ENCODE measurements around the gene RABL6.
A peak's percentile ranks its signal among the peaks of the same experiment; 100 is the strongest.

Gene RABL6

GRCh38 chr9:136850866-136851775, 43.4 kb downstream of the RABL6 start:
- peaks cover 0 to 27% of the 10 kb centered on the region in 2 experiments; a peak in 1 of 3 replicates for H3K36me3 ChIP-seq (ENCODE audit: control insufficient read depth in 2 of 2, insufficient read depth in 1 of 2, low read length in 2 of 2)
- 0 out of 2 replicates have a peak, but pooled peaks cover 4% of the 10 kb centered on the region for H3K4me1 ChIP-seq (ENCODE audit: control insufficient read depth, insufficient read depth, low read length)
- no peak for TF ChIP-seq PRDM10 (tag by site-specific recombination; IDR thresholded peaks at IDR 0.05)
- TF ChIP-seq ZNF560 (tag by site-specific recombination; IDR thresholded peaks at IDR 0.05; ENCODE audit: borderline replicate concordance): no peak
- TF ChIP-seq TCF7L2 (IDR thresholded peaks at IDR 0.05; ENCODE audit: borderline replicate concordance, low read depth, low read length): no peak
- TF ChIP-seq ZSCAN30 (tag by site-specific recombination; IDR thresholded peaks at IDR 0.05): no peak
- TF ChIP-seq ZBTB44 (tag by site-specific recombination; IDR thresholded peaks at IDR 0.05): no peak
- ChIA-PET POLR2A (interaction anchor here (1.2 to 1.9 kb wide), 2 partner anchors 10 to 13 kb away, joined by 3 to 9 read pairs; no protein-coding TSS in a partner anchor), CTCF (interaction anchor here (0.9 kb wide), 1 partner anchor 9 kb away, joined by 3 read pairs; the partner anchor contains the start of gene AJM1)
- H3K4me3 ChIP-seq (ENCODE audit: low read depth, low read length): no peak overlapping the region
- no peak overlapping the region for H3K27ac ChIP-seq (ENCODE audit: extremely low read depth, low read depth, low read length)
- H3K9me3 ChIP-seq (ENCODE audit: control insufficient read depth, insufficient read depth, low read depth, low read length): no peaks in the 10 kb centered on the region

GRCh38 chr9:136851941-136852663, 44.4 kb downstream of the RABL6 start, which contains the start of gene MAMDC4:
Gene MAMDC4 (plus strand): TSS chr9:136852346. CDS start chr9:136852417, 71 bp downstream.
- ChIA-PET POLR2A (interaction anchor here (1.2 to 1.9 kb wide), 2 partner anchors 9 to 12 kb away, joined by 3 to 9 read pairs; no protein-coding TSS in a partner anchor), CTCF (interaction anchor here (0.6 to 0.9 kb wide), 3 partner anchors 10 to 65 kb away, joined by 3 read pairs; partner anchors contain the start of gene AJM1)
- H3K27ac ChIP-seq (ENCODE audit: extremely low read depth, low read depth, low read length): no peak within 1 kb of the TSS
- H3K4me3 ChIP-seq (ENCODE audit: low read depth, low read length): no peak within 1 kb of the TSS
- H3K4me1 ChIP-seq (ENCODE audit: control insufficient read depth, insufficient read depth, low read length): 0 out of 2 replicates have a peak, but pooled peaks cover 4% of the 10 kb centered on the region
- TF ChIP-seq ZNF354C (tag by site-specific recombination; IDR thresholded peaks at IDR 0.05; ENCODE audit: borderline replicate concordance, low read depth): no peak
- 0 out of 2 replicates have a peak, but pooled peaks have one; percentile 10 for TF ChIP-seq KLF1 (tag by site-specific recombination; IDR thresholded peaks at IDR 0.05)
- peak; percentile 39; the same call in 1 of the 2 replicates for TF ChIP-seq WT1 (tag by site-specific recombination; IDR thresholded peaks at IDR 0.05)
- H3K36me3 ChIP-seq (ENCODE audit: control insufficient read depth in 2 of 2, insufficient read depth in 1 of 2, low read length in 2 of 2): peaks cover 0 to 29% of the 10 kb centered on the region in 2 experiments; a peak in 1 of 3 replicates
- H3K9me3 ChIP-seq (ENCODE audit: control insufficient read depth, insufficient read depth, low read depth, low read length): no peaks in the 10 kb centered on the region

- H3K9me3 ChIP-seq (ENCODE audit: control insufficient read depth, insufficient read depth, low read depth, low read length): no peaks in the 10 kb centered on the region
- ChIA-PET POLR2A (interaction anchor here (1.9 kb wide), 1 partner anchor 8 kb away, joined by 9 read pairs; no protein-coding TSS in a partner anchor), CTCF (interaction anchor here (0.6 to 1.0 kb wide), 3 partner anchors 11 to 66 kb away, joined by 3 read pairs; partner anchors contain the start of gene AJM1)
- peaks cover 0 to 29% of the 10 kb centered on the region in 2 experiments; a peak in 1 of 3 replicates for H3K36me3 ChIP-seq (ENCODE audit: control insufficient read depth in 2 of 2, insufficient read depth in 1 of 2, low read length in 2 of 2)
- no peak overlapping the region for H3K4me3 ChIP-seq (ENCODE audit: low read depth, low read length)
- H3K27ac ChIP-seq (ENCODE audit: extremely low read depth, low read depth, low read length): no peak overlapping the region
- 0 out of 2 replicates have a peak, but pooled peaks cover 4% of the 10 kb centered on the region for H3K4me1 ChIP-seq (ENCODE audit: control insufficient read depth, insufficient read depth, low read length)
- TF ChIP-seq ZBTB8A (tag by site-specific recombination; IDR thresholded peaks at IDR 0.05) (peak; percentile 29; the same call in 1 of the 2 replicates), ZNF248 (tag by site-specific recombination; IDR thresholded peaks at IDR 0.05) (no peak), ZNF529 (tag by site-specific recombination; IDR thresholded peaks at IDR 0.05; ENCODE audit: insufficient replicate concordance) (no peak), BCL11B (tag by site-specific recombination; IDR thresholded peaks at IDR 0.05; ENCODE audit: low read depth) (peak; percentile 63), ZNF23 (tag by site-specific recombination; IDR thresholded peaks at IDR 0.05; ENCODE audit: borderline replicate concordance) (no peak), MEIS1 (CRISPR knock-in tag; IDR thresholded peaks at IDR 0.05; ENCODE audit: borderline replicate concordance) (no peak), ZNF138 (tag by site-specific recombination; IDR thresholded peaks at IDR 0.05; ENCODE audit: borderline replicate concordance) (no peak), ZNF610 (tag by site-specific recombination; IDR thresholded peaks at IDR 0.05; ENCODE audit: borderline replicate concordance) (no peak), HIC1 (tag by site-specific recombination; IDR thresholded peaks at IDR 0.05) (peak; percentile 67)
Measured at GRCh38 chr9:136852664-136853595, 45.2 kb downstream of the RABL6 start.
